Measurements from ENCODE around the gene POLR2M.
A peak's percentile ranks its signal among the peaks of the same experiment; 100 is the strongest.

POLR2M gene

DNA sequence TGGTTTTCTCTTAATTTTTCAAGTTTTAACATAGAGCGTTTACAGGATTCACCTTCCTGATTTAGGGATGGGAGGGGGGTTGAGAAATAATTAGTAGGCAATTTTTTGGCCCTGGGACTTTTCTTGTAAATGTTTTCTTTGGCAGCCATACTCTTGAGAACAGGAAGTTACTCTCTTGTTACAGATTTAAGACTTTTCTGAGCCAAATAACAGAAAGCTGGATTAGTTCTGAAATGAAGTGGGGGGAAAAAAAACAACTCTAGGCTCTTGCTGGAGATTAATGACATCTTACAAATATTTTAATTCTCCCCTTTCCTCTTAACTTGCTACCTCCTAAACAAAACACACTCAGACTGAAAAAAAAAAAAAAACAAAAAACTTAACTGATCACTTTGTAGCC, 13.8 kb upstream of the POLR2M start:
- DNase-seq: no peak

DNA sequence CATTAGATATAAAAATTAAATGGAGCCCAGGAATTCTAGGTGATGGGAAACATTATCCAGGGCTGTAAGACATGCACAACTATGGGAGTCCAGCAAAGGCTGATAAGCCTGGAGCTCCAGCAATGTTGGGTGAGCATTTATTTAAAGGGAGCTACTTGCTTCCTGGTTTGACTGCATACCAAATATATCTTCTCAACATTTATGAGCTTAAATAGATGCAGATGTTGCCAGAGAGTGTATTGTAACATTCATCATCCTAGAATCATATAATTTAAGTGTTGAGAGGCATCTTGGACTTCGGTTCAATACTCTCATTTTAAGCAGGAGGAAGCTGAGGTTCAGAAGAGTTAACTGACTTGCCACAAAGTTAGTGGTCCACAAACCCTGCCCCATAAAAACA, 12.2 kb upstream of the POLR2M start:
- DNase-seq: no peak

DNA sequence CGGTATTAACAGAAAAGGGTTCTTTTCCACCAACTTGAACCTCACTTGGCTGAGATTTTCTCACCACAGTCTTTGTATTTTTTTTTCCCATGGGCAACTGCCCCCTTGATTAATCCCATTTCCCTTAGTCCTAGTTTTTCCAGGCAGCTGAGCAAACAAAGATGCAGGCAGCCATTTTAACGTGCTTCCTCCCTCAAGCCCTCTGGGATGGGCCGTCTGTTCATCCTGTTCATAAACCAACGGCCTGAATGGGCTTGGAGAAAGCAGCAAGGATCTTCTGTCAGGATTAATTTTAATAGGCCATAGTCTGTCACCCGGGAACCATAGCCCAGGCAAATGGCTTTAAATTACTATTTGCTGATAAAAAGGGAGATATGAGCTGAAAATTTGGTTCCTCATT, 10.4 kb upstream of the POLR2M start:
- no peak for DNase-seq

GRCh38 chr15:57697588-57697987, 8.9 kb upstream of the POLR2M start:
- DNase-seq: no peak

DNA sequence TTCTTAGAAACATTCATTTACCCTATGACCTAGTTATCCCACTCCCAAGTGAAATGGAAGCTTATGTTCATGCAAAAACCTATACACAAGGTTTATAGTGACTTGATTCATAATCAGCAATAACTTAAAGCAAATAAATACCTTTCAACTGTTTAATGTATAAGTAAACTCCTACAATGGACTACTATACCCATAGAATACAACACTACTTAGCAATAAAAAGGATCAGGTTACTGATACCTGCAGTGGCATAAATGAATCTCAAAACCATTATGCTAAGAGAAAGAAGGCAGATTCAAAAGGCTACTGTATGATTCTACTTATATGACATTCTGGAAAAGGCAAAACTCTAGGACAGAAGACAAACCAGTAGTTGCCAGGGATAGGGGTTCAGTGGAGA, 8.3 kb upstream of the POLR2M start:
- no peak for DNase-seq

DNA sequence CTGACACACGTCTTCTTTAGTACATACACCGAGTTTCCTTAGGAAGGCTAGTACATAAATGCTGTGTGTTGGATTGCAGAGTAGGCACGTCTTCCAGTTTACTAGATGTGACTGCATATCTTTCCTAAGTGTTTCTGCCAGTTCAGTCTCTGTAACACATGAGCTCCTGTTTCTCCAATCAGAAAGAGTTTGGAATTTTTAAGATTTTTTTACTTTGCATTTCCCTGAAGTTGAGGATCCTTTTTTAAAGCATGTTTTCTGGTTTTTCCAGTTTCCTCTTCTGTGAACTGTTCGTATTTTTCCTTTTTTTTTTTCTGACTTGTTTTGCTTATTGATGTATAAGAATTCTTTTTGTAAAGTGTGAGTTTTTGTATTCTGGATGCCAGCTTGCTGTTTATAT, 7.5 kb upstream of the POLR2M start:
- no peak for DNase-seq

GRCh38 chr15:57703387-57703786, 3.1 kb upstream of the POLR2M start:
- DNase-seq: no peak

DNA sequence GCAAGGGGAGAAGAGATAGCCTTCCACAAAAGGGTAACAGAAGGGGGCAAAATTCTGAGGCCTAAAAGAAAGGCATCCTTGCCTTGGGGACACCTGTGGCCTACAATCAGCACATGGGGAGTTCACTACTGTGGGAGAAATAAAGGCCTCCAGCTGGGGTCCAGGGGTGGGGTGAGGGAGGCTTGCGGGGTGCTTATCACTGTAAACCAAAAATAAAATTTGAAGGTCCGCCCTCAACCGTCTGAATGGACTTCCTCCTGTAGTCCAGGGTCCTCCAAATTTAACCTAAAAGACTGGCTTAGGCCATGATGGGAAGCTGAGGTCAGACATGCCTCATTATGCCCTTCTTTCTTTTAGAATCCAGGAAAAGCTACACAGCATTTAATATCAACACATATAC, 2.1 kb upstream of the POLR2M start:
- no peak for DNase-seq

DNA sequence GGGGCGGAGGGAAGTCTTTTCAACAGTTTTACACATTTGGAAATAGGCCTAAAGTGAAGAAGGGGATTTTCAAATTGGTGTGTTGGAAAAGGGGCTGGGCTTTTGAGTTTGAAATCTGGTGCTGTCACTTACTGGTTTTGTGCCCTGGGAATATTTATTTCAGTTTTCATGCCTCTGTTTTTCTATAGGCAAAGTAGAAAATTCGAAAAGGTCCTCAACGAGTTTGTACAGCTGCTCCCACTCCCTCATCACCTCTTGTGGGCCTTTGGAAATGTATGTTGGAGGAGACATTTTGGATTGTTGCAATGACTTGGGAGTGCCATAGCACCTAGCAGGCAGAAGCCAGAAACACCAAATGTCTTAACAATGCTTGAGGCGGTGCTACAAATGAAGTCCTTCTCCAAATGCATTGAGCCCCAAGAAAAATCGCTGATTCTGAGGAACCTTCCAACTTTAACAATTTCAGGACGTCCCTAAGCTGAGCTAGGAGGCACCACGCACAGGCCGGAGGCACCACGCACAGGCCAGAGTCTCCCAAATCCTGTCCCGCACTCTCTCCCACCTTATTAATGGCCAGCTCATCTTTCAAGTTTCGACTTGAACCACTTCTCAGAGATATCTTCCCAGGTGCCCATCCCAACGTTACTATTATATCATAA, 639 bp upstream of the POLR2M start:
- no peak for DNase-seq

- no peak for DNase-seq
Observed at GRCh38 chr15:57708047-57708446, 1.5 kb downstream of the POLR2M start.

- no peak for DNase-seq
Observed at GRCh38 chr15:57718309-57718708, 11.8 kb downstream of the POLR2M start.

- no peak for DNase-seq
Observed at GRCh38 chr15:57720867-57721266, 14.4 kb downstream of the POLR2M start.

DNA sequence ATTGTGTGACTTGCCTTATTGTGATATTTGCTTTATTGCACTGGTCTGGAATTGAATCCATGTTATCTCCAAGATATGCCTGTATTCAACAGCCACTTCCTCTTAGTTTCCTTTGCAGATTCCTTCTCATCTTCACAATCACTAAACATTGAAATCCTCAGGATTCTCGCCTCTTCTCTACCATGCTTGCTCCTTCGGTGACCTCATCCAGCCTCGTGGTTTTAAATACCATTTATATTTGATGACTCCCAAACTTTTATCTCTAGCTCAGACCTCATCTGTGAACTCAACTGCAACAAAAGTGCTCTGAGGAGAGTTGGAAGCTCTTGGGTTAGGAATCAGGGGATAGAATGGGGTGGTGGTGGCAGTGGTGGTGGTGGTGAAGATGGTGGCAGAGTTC, 19.9 kb downstream of the POLR2M start:
- DNase-seq: no peak

- no peak for DNase-seq
Observed at GRCh38 chr15:57727031-57727430, 20.5 kb downstream of the POLR2M start.

GRCh38 chr15:57728436-57728835, 21.9 kb downstream of the POLR2M start:
- no peak for DNase-seq

- no peak for DNase-seq
Observed at GRCh38 chr15:57730876-57731275, 24.4 kb downstream of the POLR2M start.

- DNase-seq: no peak
Observed at GRCh38 chr15:57731530-57732103, 25.1 kb downstream of the POLR2M start.

DNA sequence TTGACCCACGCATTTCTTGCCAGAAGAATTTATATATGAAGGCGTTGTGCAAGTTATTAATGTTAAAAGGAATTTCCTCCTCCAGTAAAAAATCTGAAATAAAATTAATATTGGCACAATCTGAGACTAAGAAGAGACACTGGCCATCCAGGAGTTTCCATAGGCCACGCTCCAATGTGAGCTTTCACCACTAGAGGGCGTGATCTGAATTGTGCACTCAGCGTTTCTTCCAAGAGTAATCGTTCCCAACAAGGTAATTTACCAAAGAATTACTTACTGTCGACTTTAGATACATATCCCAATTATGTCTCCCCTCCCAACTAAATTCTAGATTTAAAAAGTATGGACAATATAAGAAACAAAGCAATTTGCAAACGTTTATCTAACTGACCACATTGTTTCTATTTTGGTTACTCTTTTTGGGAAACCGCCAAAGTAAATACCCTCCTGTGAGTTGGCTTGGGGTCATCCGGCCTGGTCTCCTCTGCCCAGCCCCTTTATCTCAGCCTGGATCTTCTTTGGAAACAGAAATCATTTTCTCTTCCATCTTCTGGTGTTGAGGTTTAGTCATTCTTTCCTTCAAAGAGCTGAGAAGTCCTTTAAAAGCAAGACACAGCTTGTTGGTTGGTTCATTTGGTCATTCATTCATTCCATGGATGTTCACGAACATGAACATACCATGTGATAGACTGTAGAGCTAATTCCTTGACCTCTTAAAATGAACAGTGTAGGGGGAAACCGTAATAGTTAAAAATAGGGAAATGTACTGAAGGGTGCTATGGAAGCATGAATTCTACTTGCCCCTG, 26.2 kb downstream of the POLR2M start:
- DNase-seq: peak; percentile 48

DNA sequence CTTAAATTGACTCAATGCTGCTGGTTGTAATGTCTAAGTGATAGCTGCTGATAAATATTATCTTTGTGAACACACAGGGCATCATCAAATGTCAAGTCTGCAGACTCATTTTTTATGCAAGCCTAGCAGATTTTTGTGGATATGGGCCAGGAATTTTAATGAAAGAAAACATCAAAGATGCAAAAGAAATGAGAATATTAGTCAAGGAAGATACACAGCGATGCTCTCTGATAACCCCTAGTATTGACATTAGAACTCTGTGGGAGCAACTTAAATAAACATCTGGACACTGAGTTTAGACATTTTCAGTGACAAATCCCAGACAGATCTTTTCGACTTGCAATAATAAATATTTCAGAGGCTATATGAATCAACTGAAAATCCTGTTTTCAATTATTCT, 28.3 kb downstream of the POLR2M start:
- no peak for DNase-seq

- no peak for DNase-seq
Observed at GRCh38 chr15:57735431-57735830, 28.9 kb downstream of the POLR2M start.

GRCh38 chr15:57735891-57736290, 29.4 kb downstream of the POLR2M start:
- DNase-seq: no peak

DNA sequence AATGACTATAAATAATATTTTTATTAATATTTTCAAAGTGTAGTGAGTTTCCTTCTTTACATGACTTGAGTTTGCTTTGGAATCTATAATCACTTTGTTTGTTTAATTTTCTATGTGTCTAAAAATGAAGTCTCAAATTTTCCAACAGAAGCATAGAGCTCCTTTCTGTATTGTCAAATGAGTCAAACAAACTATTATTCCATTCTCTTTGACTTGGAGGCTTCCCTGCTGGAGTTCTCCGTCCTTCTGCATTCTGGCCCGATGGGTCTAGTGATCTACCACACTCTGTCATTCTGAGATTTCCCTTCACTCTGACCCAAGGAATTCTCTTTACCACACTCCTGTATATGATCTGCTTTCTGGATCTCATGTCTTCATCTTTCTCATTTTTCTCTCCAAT, 30.1 kb downstream of the POLR2M start:
- DNase-seq: no peak

DNA sequence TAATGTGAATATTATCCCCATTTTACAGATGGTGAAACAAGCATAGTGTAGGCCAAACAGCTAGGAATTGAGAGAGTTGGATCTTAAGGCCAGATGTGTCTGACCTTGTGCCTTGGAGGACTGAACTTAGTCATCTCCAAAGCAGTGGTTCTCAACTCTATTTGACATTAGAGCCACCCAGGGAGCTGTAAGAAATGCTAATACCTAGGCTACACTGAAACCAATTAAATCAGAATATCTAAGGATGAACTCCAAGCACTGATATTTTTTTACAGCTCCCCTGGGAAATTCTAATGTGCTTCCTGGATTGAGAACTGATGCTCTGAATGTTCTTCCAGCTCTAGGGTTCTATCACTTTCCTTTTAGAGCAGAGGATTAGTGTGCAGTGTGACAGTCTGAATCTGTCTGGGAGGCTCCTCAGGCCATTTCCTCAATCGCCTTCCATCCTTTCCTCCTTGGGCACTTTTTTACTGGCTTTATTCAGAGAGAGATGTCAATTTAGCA, 32.3 kb downstream of the POLR2M start:
- no peak for DNase-seq

- no peak for DNase-seq
Observed at GRCh38 chr15:57740048-57740447, 33.5 kb downstream of the POLR2M start.

All from activated CD8-positive, alpha-beta memory T cell treated with anti-CD3 and anti-CD28 coated beads, Interleukin-2, amount 50 U/mL, for 4 hours (primary cell).